ENCODE data around the gene FAAP100.

DNA sequence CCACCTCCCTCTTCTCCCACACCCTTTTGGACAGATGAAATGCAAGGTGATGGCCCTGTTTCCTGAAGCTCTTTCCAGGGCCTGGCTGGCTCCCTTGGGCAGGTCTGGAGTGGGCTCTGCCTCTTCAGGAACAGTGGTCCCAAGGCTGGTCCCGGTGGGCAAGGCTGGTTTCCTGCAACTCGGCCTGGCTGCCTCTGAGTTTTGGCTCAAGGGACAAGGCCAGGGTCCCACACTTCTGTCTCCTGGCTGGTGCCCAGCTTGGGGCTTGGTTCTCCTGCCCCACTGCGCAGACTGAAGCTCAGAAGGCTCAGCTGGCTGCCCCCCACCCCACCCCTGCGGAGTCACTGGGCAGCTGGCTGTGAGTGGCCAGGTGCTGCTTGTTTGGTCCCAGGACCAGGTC is 35.7 kb downstream of the FAAP100 start:
- TF ChIP-seq, protein P1, sequence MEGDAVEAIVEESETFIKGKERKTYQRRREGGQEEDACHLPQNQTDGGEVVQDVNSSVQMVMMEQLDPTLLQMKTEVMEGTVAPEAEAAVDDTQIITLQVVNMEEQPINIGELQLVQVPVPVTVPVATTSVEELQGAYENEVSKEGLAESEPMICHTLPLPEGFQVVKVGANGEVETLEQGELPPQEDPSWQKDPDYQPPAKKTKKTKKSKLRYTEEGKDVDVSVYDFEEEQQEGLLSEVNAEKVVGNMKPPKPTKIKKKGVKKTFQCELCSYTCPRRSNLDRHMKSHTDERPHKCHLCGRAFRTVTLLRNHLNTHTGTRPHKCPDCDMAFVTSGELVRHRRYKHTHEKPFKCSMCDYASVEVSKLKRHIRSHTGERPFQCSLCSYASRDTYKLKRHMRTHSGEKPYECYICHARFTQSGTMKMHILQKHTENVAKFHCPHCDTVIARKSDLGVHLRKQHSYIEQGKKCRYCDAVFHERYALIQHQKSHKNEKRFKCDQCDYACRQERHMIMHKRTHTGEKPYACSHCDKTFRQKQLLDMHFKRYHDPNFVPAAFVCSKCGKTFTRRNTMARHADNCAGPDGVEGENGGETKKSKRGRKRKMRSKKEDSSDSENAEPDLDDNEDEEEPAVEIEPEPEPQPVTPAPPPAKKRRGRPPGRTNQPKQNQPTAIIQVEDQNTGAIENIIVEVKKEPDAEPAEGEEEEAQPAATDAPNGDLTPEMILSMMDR (IDR thresholded peaks at IDR 0.05): no peak
- TF ChIP-seq POLR2AphosphoS5 (IDR thresholded peaks at IDR 0.05; ENCODE audit: insufficient read depth in 1 of 2, low read depth in 1 of 2): no peak

All from vagina (tissue), 2 donors.